GM19372 (cell line): ENCODE data around the gene SREBF1.

Experiments
- ATAC-seq: cut with Tn5 transposase; IDR thresholded peaks from one replicate; pipeline ENCODE4 v1.9.1; 2021; ENCODE audit warnings: mild to moderate bottlenecking, low read depth, moderate library complexity; ENCODE audit not compliant: unreplicated experiment

SREBF1 gene

DNA sequence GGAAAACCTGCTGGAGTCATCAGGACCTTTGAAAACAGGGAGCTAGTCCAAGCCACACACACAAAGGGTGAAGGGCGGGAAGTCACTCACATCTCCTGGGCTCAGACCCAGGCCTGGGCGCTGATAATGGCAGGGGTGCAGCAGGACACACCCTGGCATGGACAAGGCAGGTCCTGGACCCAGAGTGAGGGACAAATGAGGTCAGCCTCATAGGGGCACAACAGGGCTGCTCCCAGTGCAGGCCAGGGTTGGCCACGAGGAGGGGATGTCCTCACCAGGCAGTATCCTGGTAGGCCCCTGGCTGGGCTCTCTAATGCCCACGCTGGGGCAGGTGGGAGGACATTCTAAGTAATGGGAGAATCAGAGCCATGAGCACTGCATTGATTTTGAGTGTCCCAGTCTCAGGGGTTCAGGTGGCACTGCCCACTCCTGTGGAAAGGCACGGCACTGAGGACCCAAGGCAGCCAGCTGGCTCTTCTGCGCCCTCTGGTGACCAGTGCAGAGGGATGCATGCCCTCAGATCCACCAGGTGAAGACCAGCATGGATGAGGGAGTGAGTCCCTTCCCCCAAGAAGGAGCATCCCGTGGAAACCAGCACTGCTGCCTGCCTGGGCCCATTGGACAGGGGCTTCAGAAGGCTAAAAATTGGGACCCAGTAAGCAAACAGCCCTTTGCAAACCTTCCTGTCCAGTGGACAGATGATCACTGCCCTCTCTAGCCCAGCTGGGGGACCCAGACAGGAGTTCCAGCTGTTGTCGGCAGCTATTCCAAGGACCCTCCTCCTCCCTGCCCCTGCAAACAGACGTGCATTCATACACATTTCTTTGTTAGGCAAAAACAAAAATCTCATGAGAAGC lies 23.4 kb upstream of the SREBF1 start:
- no peak for ATAC-seq

DNA sequence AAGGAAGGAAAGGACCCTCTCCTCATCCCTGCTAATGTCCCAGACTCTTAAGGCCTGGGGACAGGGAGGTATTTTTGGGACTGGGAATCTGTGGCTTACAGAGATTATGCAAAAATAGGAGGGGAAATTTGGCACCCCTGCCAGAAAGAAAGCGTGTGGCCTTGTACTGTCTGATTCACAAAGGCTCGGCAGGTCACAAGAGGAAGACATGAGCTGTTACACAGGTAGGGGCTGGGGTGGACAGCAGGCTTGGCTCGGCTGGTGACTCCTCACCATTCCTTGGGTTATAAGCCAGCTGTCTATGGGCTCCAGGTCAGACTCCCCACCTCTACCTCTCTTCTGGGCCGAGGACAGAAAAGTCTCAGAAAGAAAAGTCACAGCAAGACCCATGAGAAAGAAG lies 20.7 kb upstream of the SREBF1 start:
- ATAC-seq, result no peak

- ATAC-seq, result no peak
Observed at GRCh38 chr17:17856386-17856785, 19.6 kb upstream of the SREBF1 start.

- no peak for ATAC-seq
Observed at GRCh38 chr17:17855976-17856375, 19.2 kb upstream of the SREBF1 start.

DNA sequence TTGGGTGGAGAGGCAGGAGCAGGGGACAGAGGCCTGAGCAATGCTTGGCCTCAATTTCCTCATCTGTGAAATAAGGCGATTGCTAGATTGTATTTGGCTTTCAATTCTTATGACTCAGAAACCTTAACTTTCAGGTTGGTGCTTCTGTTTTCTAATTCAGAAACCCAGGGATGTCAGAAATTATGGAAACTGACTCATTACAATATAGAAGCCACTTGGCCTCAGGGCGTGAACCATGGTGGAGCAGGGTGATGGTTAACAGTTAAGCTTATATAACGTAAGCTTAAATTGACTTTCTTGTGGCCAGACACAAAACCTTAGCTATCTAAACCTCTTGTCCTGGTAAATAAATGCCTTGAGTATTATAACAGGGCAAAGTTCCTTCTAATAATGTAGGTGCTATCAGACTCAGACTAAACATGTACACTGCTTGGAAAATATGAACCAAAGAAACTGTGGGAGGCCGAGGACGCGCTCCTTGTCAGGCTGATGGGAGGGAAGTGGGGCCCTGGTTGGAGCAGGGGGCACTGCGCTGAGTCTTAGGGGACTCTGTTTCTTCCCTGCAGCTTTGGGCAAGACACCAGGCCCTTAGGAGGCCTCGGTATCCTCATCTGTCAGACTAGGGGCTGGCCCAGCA lies 17.1 kb upstream of the SREBF1 start:
- ATAC-seq, result no peak

GRCh38 chr17:17852930-17853329 lies 16.1 kb upstream of the SREBF1 start:
- ATAC-seq, result no peak

- no peak for ATAC-seq
Observed at GRCh38 chr17:17851103-17852002, 14.6 kb upstream of the SREBF1 start.

- no peak for ATAC-seq
Observed at GRCh38 chr17:17849845-17850373, 13.1 kb upstream of the SREBF1 start.

DNA sequence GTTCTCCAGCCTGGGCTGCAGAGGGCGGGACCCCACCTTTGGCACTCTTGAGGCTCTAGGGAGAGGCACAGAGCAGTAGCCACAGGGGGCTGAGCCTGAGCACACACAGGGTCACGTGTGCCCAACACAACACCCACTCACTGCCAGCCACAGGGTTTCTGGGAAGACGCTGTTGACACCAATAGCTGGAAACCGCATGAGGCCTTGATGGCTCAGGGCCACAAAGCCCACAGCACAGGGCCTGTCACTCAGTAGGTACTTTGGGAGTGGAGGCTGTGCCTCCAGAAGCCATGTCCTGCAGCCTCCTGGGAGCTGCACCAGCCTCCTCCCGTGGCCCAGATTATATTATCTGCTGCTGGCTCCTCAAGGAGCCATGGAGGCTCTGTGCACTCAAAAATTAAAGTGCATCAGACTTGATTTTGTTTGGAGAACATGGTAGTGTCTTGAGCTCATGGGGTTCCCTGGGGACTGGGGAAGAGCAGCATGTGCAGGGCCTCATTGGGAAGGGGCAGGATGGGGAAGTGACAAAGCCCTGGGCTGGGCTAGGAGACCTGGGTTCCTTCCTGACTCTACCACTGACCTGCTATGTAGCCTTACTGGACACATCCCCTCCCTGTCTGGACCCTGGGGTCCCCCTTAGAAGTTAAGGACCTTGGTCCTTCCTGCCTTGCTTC lies 12.5 kb upstream of the SREBF1 start:
- no peak for ATAC-seq

- no peak for ATAC-seq
Observed at GRCh38 chr17:17848311-17849082, 11.7 kb upstream of the SREBF1 start.

GRCh38 chr17:17847726-17848125 lies 10.9 kb upstream of the SREBF1 start:
- ATAC-seq, result no peak

DNA sequence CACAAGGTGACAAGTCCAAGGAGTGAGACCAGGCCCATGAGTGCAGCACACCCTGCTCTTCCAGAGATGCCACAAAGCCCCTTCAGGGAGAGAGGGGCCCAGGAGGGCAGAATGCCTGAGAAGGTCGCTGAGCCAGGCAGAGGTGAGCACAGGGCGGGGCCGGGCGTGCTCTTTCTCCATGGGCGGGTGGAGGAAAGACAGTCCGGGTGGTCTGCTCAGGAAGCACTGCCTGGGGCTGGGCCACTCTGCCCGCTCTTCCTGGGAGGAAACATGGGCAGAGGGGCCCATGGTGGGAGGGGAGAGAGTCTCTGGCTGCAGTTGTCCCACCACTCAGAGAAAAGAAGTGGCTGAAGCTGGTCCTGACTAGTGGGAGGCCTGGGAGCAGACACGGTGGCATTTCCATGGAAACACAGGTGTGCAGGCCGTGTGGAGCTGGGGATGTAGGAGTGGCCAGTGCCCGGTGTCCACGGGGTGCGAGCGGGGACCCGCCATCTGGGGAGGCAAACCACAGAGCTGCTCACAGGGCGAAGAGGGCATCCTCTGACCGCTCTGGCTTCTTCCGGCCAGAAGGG lies 10.4 kb upstream of the SREBF1 start:
- no peak for ATAC-seq

- no peak for ATAC-seq
Observed at GRCh38 chr17:17846645-17847044, 9.9 kb upstream of the SREBF1 start.

- ATAC-seq, result no peak
Observed at GRCh38 chr17:17846003-17846402, 9.2 kb upstream of the SREBF1 start.

DNA sequence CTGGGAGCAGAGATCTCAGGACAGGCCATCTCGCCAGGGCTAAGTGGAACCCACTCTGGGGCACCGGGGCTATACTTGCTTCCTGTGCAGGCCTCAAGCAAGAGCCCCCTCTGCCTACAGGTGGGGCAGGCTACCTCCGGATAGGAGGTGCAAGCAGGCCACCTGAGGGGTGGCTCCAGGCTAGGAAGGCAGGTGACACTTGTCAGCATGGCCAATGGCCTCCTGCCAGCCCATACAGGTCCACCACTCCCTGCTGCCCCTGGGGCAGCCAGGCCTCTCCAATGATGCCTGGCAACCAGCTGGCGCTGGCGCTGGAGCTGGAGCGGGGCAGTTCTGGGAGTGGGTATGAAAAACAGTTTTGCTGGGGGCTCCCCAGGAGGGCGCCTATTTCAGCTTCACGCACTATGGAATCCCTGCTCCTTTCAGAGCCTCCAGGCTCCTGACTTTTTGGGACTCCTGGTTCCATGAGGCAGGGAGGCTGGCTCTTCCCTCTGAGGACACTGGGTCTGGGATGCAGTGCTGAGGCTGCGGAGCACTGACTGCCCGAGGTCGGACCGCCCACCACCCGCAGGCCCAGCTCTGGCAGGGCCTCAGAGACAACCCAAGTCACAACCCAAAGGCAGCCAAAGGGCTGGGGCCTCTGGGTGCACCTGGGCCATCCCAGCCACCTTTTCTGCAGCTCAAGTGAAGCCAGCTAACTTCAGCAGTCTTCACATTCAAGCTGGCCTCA lies 8.4 kb upstream of the SREBF1 start:
- no peak for ATAC-seq

GRCh38 chr17:17844500-17844899 lies 7.7 kb upstream of the SREBF1 start:
- ATAC-seq, result no peak

DNA sequence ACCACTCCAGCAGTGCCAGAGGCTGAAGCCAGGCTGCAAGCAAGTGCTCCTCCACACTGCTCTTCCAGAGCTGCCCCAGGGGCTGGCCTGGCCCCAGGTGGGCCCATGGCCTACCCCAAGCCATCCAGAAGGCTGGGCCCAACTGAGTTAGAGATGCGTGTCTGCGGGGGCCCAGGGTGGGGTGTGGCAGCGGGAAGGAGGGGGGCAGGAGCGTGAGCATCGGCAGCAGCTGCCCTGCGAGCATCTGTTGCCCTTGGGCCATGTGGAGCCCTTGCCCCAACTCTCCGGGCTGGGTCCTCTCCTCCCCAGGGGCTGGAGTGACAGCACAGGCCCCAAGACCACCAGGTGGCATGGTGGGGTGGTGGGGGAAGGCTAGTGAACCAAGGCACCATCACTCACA lies 7.3 kb upstream of the SREBF1 start:
- ATAC-seq, result no peak

- ATAC-seq, result no peak
Observed at GRCh38 chr17:17843096-17843495, 6.3 kb upstream of the SREBF1 start.
